Calu3 (cell line): ENCODE measurements around the gene UPF2. TPM values are rescaled to one million over a fixed set of nuclear protein-coding genes. Genes with fewer than 3 reads are reported as not detected.

ENCODE experiments used
- BruUV-seq: library from RNA; stranded (reverse); fragments of 400-500 nt; replicated peaks from 2 replicates; lab custom pipeline; 2021; lab: Mats Ljungman, UMichigan
- CTCF ChIA-PET: fragments of 300-600 bp; sonication (Branson Sonifier 250); formaldehyde crosslinking; loops from one replicate; lab custom pipeline; 2022; ENCODE audit warnings: antibody characterized with exemption; lab: Charles Lee
- DNase-seq: peaks from one replicate; pipeline ENCODE4 v3.0.0; 2022
- H3K27ac Mint-ChIP-seq: one replicate; pipeline ENCODE4 v1.8.0; 2022; ENCODE audit warnings: mixed read lengths; ENCODE audit not compliant: unreplicated experiment
- H3K27me3 Mint-ChIP-seq: one replicate; pipeline ENCODE4 v1.8.0; 2022; ENCODE audit warnings: mixed read lengths; ENCODE audit not compliant: unreplicated experiment
- H3K36me3 Mint-ChIP-seq: one replicate; pipeline ENCODE4 v1.8.0; 2022; ENCODE audit warnings: mild to moderate bottlenecking, moderate library complexity, mixed read lengths; ENCODE audit not compliant: insufficient read depth, unreplicated experiment
- H3K4me1 Mint-ChIP-seq: one replicate; pipeline ENCODE4 v1.8.0; 2022; ENCODE audit warnings: mild to moderate bottlenecking, low read depth, mixed read lengths; ENCODE audit not compliant: unreplicated experiment
- H3K4me3 Mint-ChIP-seq: one replicate; pipeline ENCODE4 v1.8.0; 2022; ENCODE audit warnings: mild to moderate bottlenecking, low read depth, moderate library complexity, mixed read lengths; ENCODE audit not compliant: unreplicated experiment
- H3K9me3 Mint-ChIP-seq: one replicate; pipeline ENCODE4 v1.8.0; 2022; ENCODE audit warnings: low read depth, mixed read lengths; ENCODE audit not compliant: unreplicated experiment
- CTCF ChIP-seq: fragments of 200-600 bp; IDR thresholded peaks from one replicate; pipeline ENCODE4 v1.8.0; 2022; ENCODE audit warnings: antibody characterized with exemption; ENCODE audit not compliant: unreplicated experiment
- intact Hi-C: fragments of 100-400 bp; cut with micrococcal nuclease; formaldehyde crosslinking; loops from one replicate; pipeline ENCODE4 v1.10.0; 2022; ENCODE audit not compliant: unreplicated experiment
- total RNA-seq: library from RNA; stranded (reverse); gene quantifications from 2 replicates; pipeline ENCODE4 v1.2.3, GENCODE V29; 2022

The UPF2 gene
- total RNA-seq, 1 experiment from 2014 or later = 33.7 TPM

GRCh38 chr10:11870900-11871400 is 171.7 kb downstream of the UPF2 start:
- H3K27ac Mint-ChIP-seq = no peak overlapping the region
- peaks cover 34% of the 10 kb centered on the region for H3K36me3 Mint-ChIP-seq
- CTCF ChIA-PET = no interaction called here
- BruUV-seq = no TSS peak
- peaks cover 19% of the 10 kb centered on the region for H3K4me1 Mint-ChIP-seq
- H3K4me3 Mint-ChIP-seq = no peak overlapping the region
- no peaks in the 10 kb centered on the region for H3K9me3 Mint-ChIP-seq
- no peak for DNase-seq
- no peaks in the 10 kb centered on the region for H3K27me3 Mint-ChIP-seq
- no peak for TF ChIP-seq CTCF
- intact Hi-C loops = no loop called here

DNA sequence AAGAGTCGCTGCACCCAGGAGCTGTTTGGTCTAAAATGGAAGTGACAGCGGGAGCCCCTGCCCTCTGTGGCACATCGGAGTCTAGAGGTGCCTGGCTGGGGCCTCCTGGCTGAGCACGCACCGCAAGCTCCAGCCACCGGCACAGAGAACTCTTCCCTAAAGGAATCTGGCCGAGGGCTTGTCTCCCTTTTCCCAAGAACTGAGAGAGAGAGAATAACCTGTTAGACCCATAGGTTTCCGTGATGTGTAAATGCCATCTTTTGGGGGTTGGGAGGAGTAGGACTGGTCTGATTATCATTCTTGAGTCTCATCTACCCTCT is 172.2 kb downstream of the UPF2 start:
- intact Hi-C loops = no loop called here
- no peak overlapping the region for H3K4me3 Mint-ChIP-seq
- TF ChIP-seq CTCF = no peak
- peaks cover 14% of the 10 kb centered on the region for H3K4me1 Mint-ChIP-seq
- H3K9me3 Mint-ChIP-seq = no peaks in the 10 kb centered on the region
- CTCF ChIA-PET = interaction anchor here (0.5 kb wide), 1 partner anchor 264 kb away, joined by 3 read pairs; no protein-coding TSS in a partner anchor
- H3K27me3 Mint-ChIP-seq = no peaks in the 10 kb centered on the region
- BruUV-seq = no TSS peak
- peaks cover 33% of the 10 kb centered on the region for H3K36me3 Mint-ChIP-seq
- no peak for DNase-seq
- H3K27ac Mint-ChIP-seq = no peak overlapping the region

Other genes starting within 250 kb of the UPF2 start
- gene PROSER2, start 219.5 kb downstream of the UPF2 start, total RNA-seq = 18.8 and 19.5 TPM in 2 replicates
- gene DHTKD1, start 26.1 kb upstream of the UPF2 start, total RNA-seq = 28.7 and 29.4 TPM in 2 replicates
- 7.0 and 7.4 TPM in 2 replicates for gene SEC61A2, start 86.9 kb upstream of the UPF2 start, total RNA-seq
- 73.9 and 83.8 TPM in 2 replicates for gene NUDT5, start 153.1 kb upstream of the UPF2 start, total RNA-seq
- gene CDC123, start 153.4 kb upstream of the UPF2 start, total RNA-seq = 84.8 and 96.3 TPM in 2 replicates